Thymus (tissue), 14 donors: Measurements from ENCODE around the gene SLC26A5. TPM values are rescaled to one million over a fixed set of nuclear protein-coding genes. Genes with fewer than 3 reads are reported as not detected.
"Not testable (repeated sequence)": the region's sequence is repeated elsewhere in the genome, so short reads cannot be mapped to it uniquely, and the experiment has no call there.

ENCODE experiments used
- DNase-seq, 9 donors: peaks; one replicate each; pipeline ENCODE4 v3.0.0-alpha.2; 2013; ENCODE audit warnings: low spot score in 9 of 9, low read depth in 6 of 9, missing footprints in 1 of 9
- H3K27ac ChIP-seq, 2 donors: one replicate each; pipeline ENCODE4 v1.5.1; 2013; ENCODE audit warnings: control low read depth in 1 of 2, low read depth in 1 of 2, low read length in 1 of 2, mild to moderate bottlenecking in 1 of 2, moderate library complexity in 1 of 2
- H3K27me3 ChIP-seq, 2 donors: one replicate each; pipeline ENCODE4 v1.5.1; 2013; ENCODE audit warnings: low read length in 1 of 2; ENCODE audit not compliant: control insufficient read depth in 2 of 2, insufficient read depth in 1 of 2
- H3K36me3 ChIP-seq, 2 donors: one replicate each; pipeline ENCODE4 v1.5.1; 2013; ENCODE audit warnings: low read length in 1 of 2, mild to moderate bottlenecking in 1 of 2, moderate library complexity in 1 of 2; ENCODE audit not compliant: control insufficient read depth in 2 of 2, insufficient read depth in 2 of 2
- H3K4me1 ChIP-seq, 2 donors: one replicate each; pipeline ENCODE4 v1.5.1; 2013; ENCODE audit warnings: low read length in 2 of 2; ENCODE audit not compliant: control insufficient read depth in 2 of 2, insufficient read depth in 2 of 2
- H3K4me3 ChIP-seq, 2 donors: one replicate each; pipeline ENCODE4 v1.5.1; 2013; ENCODE audit warnings: low read length in 2 of 2, control low read depth in 1 of 2, mild to moderate bottlenecking in 1 of 2
- H3K9me3 ChIP-seq, 2 donors: one replicate each; pipeline ENCODE4 v1.5.1; 2013; ENCODE audit warnings: low read length in 1 of 2, mild to moderate bottlenecking in 1 of 2; ENCODE audit not compliant: control insufficient read depth in 2 of 2, insufficient read depth in 1 of 2
- WGBS: extraction: QIAGEN DNeasy Blood & Tissue Kit; methylation state at CpG from one replicate; pipeline ENCODE4 v1.1.7; 2013; 5-methylcytosine and 5-hydroxymethylcytosine counted together
- long read RNA-seq, 10 donors: transcript quantifications; one replicate each; lab custom pipeline, GENCODE V29; 2026
- polyA plus RNA-seq: library from polyadenylated mRNA; stranded (reverse); fragments of 200-250 nt; gene quantifications from one replicate; pipeline ENCODE4 v1.2.3, GENCODE V29; 2013
- total RNA-seq: library from RNA; stranded (reverse); fragments of 120-200 nt; gene quantifications from one replicate; pipeline ENCODE4 v1.2.4, GENCODE V29; 2013
- donor health status: healthy.

SLC26A5 gene, protein sequence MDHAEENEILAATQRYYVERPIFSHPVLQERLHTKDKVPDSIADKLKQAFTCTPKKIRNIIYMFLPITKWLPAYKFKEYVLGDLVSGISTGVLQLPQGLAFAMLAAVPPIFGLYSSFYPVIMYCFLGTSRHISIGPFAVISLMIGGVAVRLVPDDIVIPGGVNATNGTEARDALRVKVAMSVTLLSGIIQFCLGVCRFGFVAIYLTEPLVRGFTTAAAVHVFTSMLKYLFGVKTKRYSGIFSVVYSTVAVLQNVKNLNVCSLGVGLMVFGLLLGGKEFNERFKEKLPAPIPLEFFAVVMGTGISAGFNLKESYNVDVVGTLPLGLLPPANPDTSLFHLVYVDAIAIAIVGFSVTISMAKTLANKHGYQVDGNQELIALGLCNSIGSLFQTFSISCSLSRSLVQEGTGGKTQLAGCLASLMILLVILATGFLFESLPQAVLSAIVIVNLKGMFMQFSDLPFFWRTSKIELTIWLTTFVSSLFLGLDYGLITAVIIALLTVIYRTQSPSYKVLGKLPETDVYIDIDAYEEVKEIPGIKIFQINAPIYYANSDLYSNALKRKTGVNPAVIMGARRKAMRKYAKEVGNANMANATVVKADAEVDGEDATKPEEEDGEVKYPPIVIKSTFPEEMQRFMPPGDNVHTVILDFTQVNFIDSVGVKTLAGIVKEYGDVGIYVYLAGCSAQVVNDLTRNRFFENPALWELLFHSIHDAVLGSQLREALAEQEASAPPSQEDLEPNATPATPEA
- total RNA-seq (0.05 TPM), polyA plus RNA-seq (0.07 TPM)
- long read RNA-seq, donor 1: 0 reads
- long read RNA-seq, donor 2: 0 reads
- long read RNA-seq, donor 3: 0 reads
- long read RNA-seq, donor 4: 0 reads
- long read RNA-seq, donor 5: 0 reads
- long read RNA-seq, donor 6: 0 reads
- long read RNA-seq, donor 7: 0 reads
- long read RNA-seq, donor 8: 0 reads
- long read RNA-seq, donor 9: 0 reads
- long read RNA-seq, donor 10: 0 reads

GRCh38 chr7:103446049-103446520, at the start of gene SLC26A5:
Gene SLC26A5 (minus strand): TSS chr7:103446207. CDS start chr7:103421514, 24,693 bp downstream.
- Histone ChIP-seq H3K27me3 (peaks cover 26 to 57% of the 10 kb centered on the region in 2 donors), H3K4me3 (peak within 1 kb of the TSS in 1 of 2 donors; percentile 19), H3K27ac (no peak within 1 kb of the TSS), H3K36me3 (no peaks in the 10 kb centered on the region), H3K9me3 (no peaks in the 10 kb centered on the region), H3K4me1 (peaks cover 0 to 7% of the 10 kb centered on the region in 2 donors)
- DNase-seq: peak in 1 of 9 donors; percentile 4
- 3% methylated on average over 54 of the region's 54 CpGs for WGBS

DNA sequence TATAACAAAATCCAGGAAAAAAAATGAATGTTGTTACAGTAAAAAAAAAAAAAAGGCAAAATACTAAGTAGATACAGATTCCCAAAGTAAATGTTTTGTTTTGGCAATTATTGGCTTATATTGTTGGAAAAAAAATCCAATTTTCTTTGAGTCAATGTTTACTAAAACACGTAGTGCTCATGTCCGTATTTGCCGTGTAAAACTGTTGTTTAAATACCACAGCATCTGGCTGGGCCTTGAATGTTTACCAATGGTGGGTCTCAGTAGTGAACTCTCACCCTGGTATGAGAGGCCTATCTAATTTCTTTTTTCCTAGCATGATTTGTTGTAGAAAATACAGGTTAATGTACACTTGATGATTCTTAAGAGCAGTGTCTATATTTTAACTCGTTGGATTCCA, 41.4 kb upstream of the SLC26A5 start:
- no peaks in the 10 kb centered on the region for H3K9me3 ChIP-seq
- WGBS: 91% methylated on average over 4 of the region's 4 CpGs
- no peak overlapping the region for H3K4me3 ChIP-seq
- H3K27ac ChIP-seq: no peak overlapping the region
- H3K27me3 ChIP-seq: no peaks in the 10 kb centered on the region
- H3K4me1 ChIP-seq: no peaks in the 10 kb centered on the region
- no peaks in the 10 kb centered on the region for H3K36me3 ChIP-seq
- DNase-seq: no peak

DNA sequence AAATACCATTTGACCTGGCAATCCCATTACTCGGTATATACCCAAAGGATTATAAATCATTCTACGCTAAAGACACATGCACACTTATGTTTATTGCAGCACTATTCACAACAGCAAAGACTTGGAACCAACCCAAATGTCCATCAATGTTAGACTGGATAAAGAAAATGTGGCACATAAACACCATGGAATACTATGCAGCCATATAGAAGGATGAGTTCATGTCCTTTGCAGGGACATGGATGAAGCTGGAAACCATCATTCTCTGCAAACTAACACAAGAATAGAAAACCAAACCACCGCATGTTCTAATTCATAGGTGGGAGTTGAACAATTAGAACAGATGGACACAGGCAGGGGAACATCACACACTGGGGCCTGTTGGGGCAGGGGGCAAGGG, 40.9 kb upstream of the SLC26A5 start:
- not testable (repeated sequence) for H3K36me3 ChIP-seq, H3K4me3 ChIP-seq, H3K27me3 ChIP-seq, H3K27ac ChIP-seq, H3K9me3 ChIP-seq, H3K4me1 ChIP-seq, DNase-seq
- 80% methylated on average over 3 of the region's 3 CpGs for WGBS

DNA sequence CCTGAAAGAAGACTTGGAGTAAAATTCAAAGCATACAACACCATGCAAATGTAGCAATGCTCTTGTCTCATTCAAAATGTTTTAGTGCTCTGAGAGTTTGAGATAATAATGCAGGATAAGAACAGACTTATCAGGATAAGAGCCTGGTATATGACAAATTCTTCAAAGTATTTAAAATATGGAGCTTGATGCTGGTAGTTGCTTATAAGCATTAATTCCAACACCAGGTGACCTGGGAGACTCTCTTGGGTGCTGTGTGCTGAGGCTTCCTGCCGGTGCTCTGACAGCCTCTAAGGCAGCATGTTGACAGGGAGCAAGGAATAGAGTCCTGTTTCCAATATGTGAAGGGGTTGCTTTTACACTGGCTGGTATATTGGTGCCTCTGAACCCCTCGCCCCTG, 34.8 kb upstream of the SLC26A5 start:
- H3K36me3 ChIP-seq: no peaks in the 10 kb centered on the region
- H3K4me3 ChIP-seq: no peak overlapping the region
- no peak overlapping the region for H3K27ac ChIP-seq
- WGBS: 79% methylated on average over 2 of the region's 2 CpGs
- no peaks in the 10 kb centered on the region for H3K9me3 ChIP-seq
- no peaks in the 10 kb centered on the region for H3K27me3 ChIP-seq
- no peaks in the 10 kb centered on the region for H3K4me1 ChIP-seq
- no peak for DNase-seq

GRCh38 chr7:103474956-103475355, 28.9 kb upstream of the SLC26A5 start:
- Histone ChIP-seq H3K4me1 (no peaks in the 10 kb centered on the region), H3K27ac (no peak overlapping the region), H3K4me3 (no peak overlapping the region), H3K27me3 (no peaks in the 10 kb centered on the region), H3K9me3 (no peaks in the 10 kb centered on the region), H3K36me3 (no peaks in the 10 kb centered on the region)
- 64% methylated on average over 5 of the region's 5 CpGs for whole genome bisulfite sequencing
- DNase-seq: no peak

DNA sequence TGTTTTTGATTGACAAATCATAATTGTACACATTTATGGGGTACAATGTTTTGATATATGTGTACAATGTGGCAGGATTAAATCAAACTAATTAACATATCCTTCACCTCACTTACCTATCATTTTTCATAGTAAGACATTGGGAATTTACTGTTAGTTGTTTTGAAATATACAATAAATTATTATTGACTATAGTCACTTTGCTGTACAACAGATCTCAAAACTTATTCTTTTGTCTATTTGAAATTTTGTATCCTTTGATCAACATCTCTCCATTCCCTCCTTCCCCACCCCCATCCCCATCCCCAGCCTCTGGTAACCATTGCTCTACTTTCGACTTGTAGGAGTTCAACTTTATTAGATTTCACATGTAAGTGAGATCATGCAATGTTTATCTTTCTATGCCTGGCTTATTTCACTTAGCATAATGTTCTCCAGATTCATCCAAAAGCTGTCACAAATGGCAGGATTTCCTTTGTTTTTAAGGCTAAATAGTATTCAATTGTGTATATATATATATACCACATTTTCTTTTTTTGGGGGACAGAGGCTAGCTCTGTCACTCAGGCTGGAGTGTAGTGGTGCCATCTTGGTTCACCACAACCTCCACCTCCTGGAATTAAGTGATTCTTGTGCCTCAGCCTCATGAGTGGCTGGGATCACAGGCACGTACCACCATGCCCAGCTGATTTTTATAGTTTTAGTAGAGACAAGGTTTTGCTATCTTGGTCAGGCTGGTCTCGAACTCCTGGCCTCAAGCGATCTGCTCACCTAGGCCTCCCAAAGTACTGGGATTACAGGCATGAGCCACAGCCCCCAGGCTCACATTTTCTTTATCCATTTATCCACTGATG, 23.3 kb upstream of the SLC26A5 start:
- Histone ChIP-seq H3K4me1 (no peaks in the 10 kb centered on the region), H3K36me3 (no peaks in the 10 kb centered on the region), H3K9me3 (no peaks in the 10 kb centered on the region), H3K4me3 (no peak overlapping the region), H3K27ac (no peak overlapping the region), H3K27me3 (no peaks in the 10 kb centered on the region)
- no peak for DNase-seq
- 90% methylated on average over 4 of the region's 4 CpGs for WGBS

- H3K36me3 ChIP-seq: no peaks in the 10 kb centered on the region
- WGBS: 65% methylated on average over 3 of the region's 3 CpGs
- no peak for DNase-seq
- no peak overlapping the region for H3K4me3 ChIP-seq
- no peak overlapping the region for H3K27ac ChIP-seq
- no peaks in the 10 kb centered on the region for H3K27me3 ChIP-seq
- H3K4me1 ChIP-seq: no peaks in the 10 kb centered on the region
- no peaks in the 10 kb centered on the region for H3K9me3 ChIP-seq
Observed at GRCh38 chr7:103466814-103467213, 20.8 kb upstream of the SLC26A5 start.

DNA sequence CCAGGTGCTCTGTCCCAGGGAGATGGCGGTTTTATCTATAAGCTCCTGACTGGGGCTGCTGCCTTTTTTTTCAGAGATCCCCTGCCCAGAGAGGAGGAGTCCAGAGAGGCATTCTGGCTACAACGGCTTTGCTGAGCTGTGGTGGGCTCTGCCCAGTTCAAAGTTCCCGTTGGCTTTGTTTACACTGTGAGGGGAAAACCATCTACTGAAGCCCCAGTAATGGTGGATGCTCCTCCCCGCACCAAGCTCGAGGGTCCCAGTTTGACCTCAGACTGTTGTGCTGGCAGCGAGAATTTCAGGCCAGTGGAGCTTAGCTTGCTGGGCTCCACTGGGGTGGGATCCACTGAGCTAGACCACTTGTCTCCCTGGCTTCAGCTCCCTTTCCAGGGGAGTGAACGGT, 16.4 kb upstream of the SLC26A5 start:
- DNase-seq: no peak
- 95% methylated on average over 7 of the region's 7 CpGs for WGBS
- Histone ChIP-seq H3K27ac (no peak overlapping the region), H3K9me3 (no peaks in the 10 kb centered on the region), H3K36me3 (no peaks in the 10 kb centered on the region), H3K4me3 (no peak overlapping the region), H3K4me1 (no peaks in the 10 kb centered on the region), H3K27me3 (no peaks in the 10 kb centered on the region)
